ENCODE measurements around the gene OR2T3. TPM values are rescaled to one million over a fixed set of nuclear protein-coding genes. Genes with fewer than 3 reads are reported as not detected.
"Not testable (repeated sequence)": the region's sequence is repeated elsewhere in the genome, so short reads cannot be mapped to it uniquely, and the experiment has no call there.

Gene OR2T3
- total and polyA plus RNA-seq, 2 donors: 0.11 TPM; not detected in 1

- H3K9me3 ChIP-seq (ENCODE audit: control insufficient read depth in 2 of 2, insufficient read depth in 1 of 2, low read length in 1 of 2); H3K27me3 ChIP-seq (ENCODE audit: control insufficient read depth in 2 of 2, insufficient read depth in 1 of 2, low read length in 1 of 2); H3K4me3 ChIP-seq (ENCODE audit: low read length in 2 of 2); DNase-seq (ENCODE audit: low read depth in 6 of 9, low spot score in 9 of 9); H3K27ac ChIP-seq (ENCODE audit: low read depth in 1 of 2, low read length in 1 of 2); H3K4me1 ChIP-seq (ENCODE audit: control insufficient read depth in 2 of 2, insufficient read depth in 2 of 2, low read length in 2 of 2); H3K36me3 ChIP-seq (ENCODE audit: control insufficient read depth in 2 of 2, insufficient read depth in 2 of 2, low read length in 1 of 2): not testable (repeated sequence)
- no CpG with 5 or more reads among the region's 2 CpGs for WGBS
Measured at GRCh38 chr1:248456635-248457034, 16.5 kb upstream of the OR2T3 start.

GRCh38 chr1:248459117-248459516 lies 14.0 kb upstream of the OR2T3 start:
- WGBS: 89% methylated on average over 7 of the region's 7 CpGs

GRCh38 chr1:248471154-248471553 lies 2.0 kb upstream of the OR2T3 start:
- H3K27ac ChIP-seq (ENCODE audit: low read depth in 1 of 2, low read length in 1 of 2): no peak overlapping the region
- no peak for DNase-seq (ENCODE audit: low read depth in 6 of 9, low spot score in 9 of 9)
- no peak overlapping the region for H3K4me3 ChIP-seq (ENCODE audit: low read length in 2 of 2)
- no peaks in the 10 kb centered on the region for H3K27me3 ChIP-seq (ENCODE audit: control insufficient read depth in 2 of 2, insufficient read depth in 1 of 2, low read length in 1 of 2)
- 95% methylated on average over 4 of the region's 4 CpGs for WGBS
- no peaks in the 10 kb centered on the region for H3K36me3 ChIP-seq (ENCODE audit: control insufficient read depth in 2 of 2, insufficient read depth in 2 of 2, low read length in 1 of 2)
- H3K9me3 ChIP-seq (ENCODE audit: control insufficient read depth in 2 of 2, insufficient read depth in 1 of 2, low read length in 1 of 2): no peaks in the 10 kb centered on the region
- no peaks in the 10 kb centered on the region for H3K4me1 ChIP-seq (ENCODE audit: control insufficient read depth in 2 of 2, insufficient read depth in 2 of 2, low read length in 2 of 2)

More at GRCh38 chr1:248459117-248459516, 14.0 kb upstream of the OR2T3 start:
- H3K9me3 ChIP-seq (ENCODE audit: control insufficient read depth in 2 of 2, insufficient read depth in 1 of 2, low read length in 1 of 2); H3K36me3 ChIP-seq (ENCODE audit: control insufficient read depth in 2 of 2, insufficient read depth in 2 of 2, low read length in 1 of 2); DNase-seq (ENCODE audit: low read depth in 6 of 9, low spot score in 9 of 9); H3K4me3 ChIP-seq (ENCODE audit: low read length in 2 of 2); H3K27ac ChIP-seq (ENCODE audit: low read depth in 1 of 2, low read length in 1 of 2); H3K4me1 ChIP-seq (ENCODE audit: control insufficient read depth in 2 of 2, insufficient read depth in 2 of 2, low read length in 2 of 2); H3K27me3 ChIP-seq (ENCODE audit: control insufficient read depth in 2 of 2, insufficient read depth in 1 of 2, low read length in 1 of 2): not testable (repeated sequence)

- not testable (repeated sequence) for H3K9me3 ChIP-seq (ENCODE audit: control insufficient read depth in 2 of 2, insufficient read depth in 1 of 2, low read length in 1 of 2); H3K4me1 ChIP-seq (ENCODE audit: control insufficient read depth in 2 of 2, insufficient read depth in 2 of 2, low read length in 2 of 2); DNase-seq (ENCODE audit: low read depth in 6 of 9, low spot score in 9 of 9); H3K4me3 ChIP-seq (ENCODE audit: low read length in 2 of 2); H3K36me3 ChIP-seq (ENCODE audit: control insufficient read depth in 2 of 2, insufficient read depth in 2 of 2, low read length in 1 of 2); H3K27me3 ChIP-seq (ENCODE audit: control insufficient read depth in 2 of 2, insufficient read depth in 1 of 2, low read length in 1 of 2); H3K27ac ChIP-seq (ENCODE audit: low read depth in 1 of 2, low read length in 1 of 2)
- 88% methylated on average over 2 of the region's 2 CpGs for WGBS
Measured at GRCh38 chr1:248472111-248472510, 1.0 kb upstream of the OR2T3 start.

- not testable (repeated sequence) for DNase-seq (ENCODE audit: low read depth in 6 of 9, low spot score in 9 of 9); H3K9me3 ChIP-seq (ENCODE audit: control insufficient read depth in 2 of 2, insufficient read depth in 1 of 2, low read length in 1 of 2); H3K36me3 ChIP-seq (ENCODE audit: control insufficient read depth in 2 of 2, insufficient read depth in 2 of 2, low read length in 1 of 2); H3K27ac ChIP-seq (ENCODE audit: low read depth in 1 of 2, low read length in 1 of 2); H3K4me3 ChIP-seq (ENCODE audit: low read length in 2 of 2); H3K4me1 ChIP-seq (ENCODE audit: control insufficient read depth in 2 of 2, insufficient read depth in 2 of 2, low read length in 2 of 2); H3K27me3 ChIP-seq (ENCODE audit: control insufficient read depth in 2 of 2, insufficient read depth in 1 of 2, low read length in 1 of 2)
- WGBS: no CpG with 5 or more reads among the region's 1 CpG
Measured at GRCh38 chr1:248475660-248476059, 2.5 kb downstream of the OR2T3 start.

- not testable (repeated sequence) for H3K4me1 ChIP-seq (ENCODE audit: control insufficient read depth in 2 of 2, insufficient read depth in 2 of 2, low read length in 2 of 2); H3K36me3 ChIP-seq (ENCODE audit: control insufficient read depth in 2 of 2, insufficient read depth in 2 of 2, low read length in 1 of 2); H3K9me3 ChIP-seq (ENCODE audit: control insufficient read depth in 2 of 2, insufficient read depth in 1 of 2, low read length in 1 of 2); H3K27me3 ChIP-seq (ENCODE audit: control insufficient read depth in 2 of 2, insufficient read depth in 1 of 2, low read length in 1 of 2)
- H3K4me3 ChIP-seq (ENCODE audit: low read length in 2 of 2): peak overlapping the region in 1 of 2 donors; percentile 32
- peak in 5 of 9 donors; percentile 13 to 50 (median 13) for DNase-seq (ENCODE audit: low read depth in 6 of 9, low spot score in 9 of 9)
- WGBS: 54% methylated on average over 13 of the region's 13 CpGs
- peak overlapping the region in 1 of 2 donors; percentile 65 for H3K27ac ChIP-seq (ENCODE audit: low read depth in 1 of 2, low read length in 1 of 2)
Measured at GRCh38 chr1:248481686-248482579, 8.8 kb downstream of the OR2T3 start.

GRCh38 chr1:248488289-248488688 lies 15.1 kb downstream of the OR2T3 start, which contains the start of gene OR2T5:
Gene OR2T5, plus strand, starts transcription at chr1:248488589. Its CDS starts 0 bp downstream, at chr1:248488589.
- H3K27ac ChIP-seq (ENCODE audit: low read depth in 1 of 2, low read length in 1 of 2); H3K4me1 ChIP-seq (ENCODE audit: control insufficient read depth in 2 of 2, insufficient read depth in 2 of 2, low read length in 2 of 2); H3K9me3 ChIP-seq (ENCODE audit: control insufficient read depth in 2 of 2, insufficient read depth in 1 of 2, low read length in 1 of 2); H3K27me3 ChIP-seq (ENCODE audit: control insufficient read depth in 2 of 2, insufficient read depth in 1 of 2, low read length in 1 of 2); H3K4me3 ChIP-seq (ENCODE audit: low read length in 2 of 2); H3K36me3 ChIP-seq (ENCODE audit: control insufficient read depth in 2 of 2, insufficient read depth in 2 of 2, low read length in 1 of 2); DNase-seq (ENCODE audit: low read depth in 6 of 9, low spot score in 9 of 9): not testable (repeated sequence)
- 86% methylated on average over 5 of the region's 6 CpGs for WGBS

- H3K4me1 ChIP-seq (ENCODE audit: control insufficient read depth in 2 of 2, insufficient read depth in 2 of 2, low read length in 2 of 2); H3K27ac ChIP-seq (ENCODE audit: low read depth in 1 of 2, low read length in 1 of 2); H3K36me3 ChIP-seq (ENCODE audit: control insufficient read depth in 2 of 2, insufficient read depth in 2 of 2, low read length in 1 of 2); H3K9me3 ChIP-seq (ENCODE audit: control insufficient read depth in 2 of 2, insufficient read depth in 1 of 2, low read length in 1 of 2); H3K27me3 ChIP-seq (ENCODE audit: control insufficient read depth in 2 of 2, insufficient read depth in 1 of 2, low read length in 1 of 2); DNase-seq (ENCODE audit: low read depth in 6 of 9, low spot score in 9 of 9); H3K4me3 ChIP-seq (ENCODE audit: low read length in 2 of 2): not testable (repeated sequence)
- WGBS: no CpG with 5 or more reads among the region's 5 CpGs
Measured at GRCh38 chr1:248496661-248497060, 23.5 kb downstream of the OR2T3 start.

GRCh38 chr1:248500305-248501035 lies 27.3 kb downstream of the OR2T3 start:
- H3K4me3 ChIP-seq (ENCODE audit: low read length in 2 of 2); H3K36me3 ChIP-seq (ENCODE audit: control insufficient read depth in 2 of 2, insufficient read depth in 2 of 2, low read length in 1 of 2); DNase-seq (ENCODE audit: low read depth in 6 of 9, low spot score in 9 of 9); H3K27me3 ChIP-seq (ENCODE audit: control insufficient read depth in 2 of 2, insufficient read depth in 1 of 2, low read length in 1 of 2); H3K27ac ChIP-seq (ENCODE audit: low read depth in 1 of 2, low read length in 1 of 2); H3K4me1 ChIP-seq (ENCODE audit: control insufficient read depth in 2 of 2, insufficient read depth in 2 of 2, low read length in 2 of 2); H3K9me3 ChIP-seq (ENCODE audit: control insufficient read depth in 2 of 2, insufficient read depth in 1 of 2, low read length in 1 of 2): not testable (repeated sequence)
- WGBS: 96% methylated on average over 1 of the region's 2 CpGs

Data from thymus (tissue), 11 donors.